HG03354 (cell line): ENCODE measurements around the gene WRAP53.

Experiments
- ATAC-seq: cut with Tn5 transposase; IDR thresholded peaks from one replicate; pipeline ENCODE4 v1.9.1; 2021; ENCODE audit warnings: mild to moderate bottlenecking; ENCODE audit not compliant: unreplicated experiment, poor library complexity, severe bottlenecking

The WRAP53 gene

DNA sequence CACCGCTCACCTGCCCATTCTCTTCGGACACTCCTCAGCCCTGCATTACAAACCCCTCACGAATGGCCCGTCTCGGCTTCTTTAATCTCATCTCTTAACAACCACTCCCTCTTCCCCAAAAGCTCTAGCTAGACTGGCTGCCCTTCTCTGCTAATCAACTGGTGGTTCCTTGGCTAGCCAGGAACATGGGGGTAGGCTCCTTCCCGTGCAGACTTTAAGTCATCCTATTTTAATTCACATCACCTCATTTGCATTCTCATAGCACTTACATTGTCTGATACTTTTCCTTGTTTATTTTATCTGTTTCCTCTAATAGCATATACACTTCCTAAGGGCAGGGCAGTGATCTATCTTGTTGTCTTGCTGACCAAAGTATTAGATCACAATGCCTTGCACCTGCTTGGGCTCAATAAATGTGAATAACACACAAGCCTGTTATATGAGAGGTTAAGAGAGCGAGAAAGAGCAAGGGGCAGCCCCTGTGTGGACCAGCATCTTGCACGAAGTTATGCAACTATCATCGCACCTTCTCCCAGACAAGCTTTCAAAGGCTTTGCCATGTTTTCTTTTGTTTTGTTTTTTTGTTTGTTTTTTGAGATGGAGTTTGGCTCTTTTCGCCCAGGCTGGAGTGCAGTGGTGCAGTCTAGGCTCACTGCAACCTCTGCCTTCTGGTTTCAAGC, 10.7 kb upstream of the WRAP53 start:
- no peak for ATAC-seq

DNA sequence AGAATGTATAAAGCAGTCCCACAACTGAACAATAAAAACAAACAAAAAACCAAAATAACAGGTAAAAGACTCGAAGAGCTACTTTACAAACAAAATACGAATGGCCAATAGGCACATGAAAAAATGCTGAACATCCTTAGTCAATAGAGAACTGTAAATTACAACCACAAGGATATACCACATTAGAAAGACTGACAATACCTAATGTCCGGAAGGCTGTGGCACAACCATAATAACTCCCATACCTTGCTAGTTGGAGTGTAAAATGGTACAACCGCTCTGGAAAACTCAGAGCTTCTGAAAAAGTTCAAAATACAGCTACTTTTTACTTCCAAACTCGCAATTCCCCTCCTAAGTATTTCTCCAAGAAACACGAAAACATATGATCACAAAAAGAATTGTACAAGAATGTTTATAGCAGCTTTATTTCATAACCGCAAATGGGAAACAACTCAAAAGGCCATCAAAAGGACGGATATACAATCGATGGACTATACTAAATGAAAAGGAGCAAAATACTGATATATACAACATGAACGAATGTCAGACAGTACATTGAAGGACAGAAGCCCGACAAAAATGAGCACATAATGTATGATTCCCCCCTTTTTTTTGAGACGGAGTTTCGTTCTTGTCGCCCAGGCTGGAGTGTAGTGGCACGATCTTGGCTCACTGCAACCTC, 3.3 kb upstream of the WRAP53 start:
- ATAC-seq = no peak

DNA sequence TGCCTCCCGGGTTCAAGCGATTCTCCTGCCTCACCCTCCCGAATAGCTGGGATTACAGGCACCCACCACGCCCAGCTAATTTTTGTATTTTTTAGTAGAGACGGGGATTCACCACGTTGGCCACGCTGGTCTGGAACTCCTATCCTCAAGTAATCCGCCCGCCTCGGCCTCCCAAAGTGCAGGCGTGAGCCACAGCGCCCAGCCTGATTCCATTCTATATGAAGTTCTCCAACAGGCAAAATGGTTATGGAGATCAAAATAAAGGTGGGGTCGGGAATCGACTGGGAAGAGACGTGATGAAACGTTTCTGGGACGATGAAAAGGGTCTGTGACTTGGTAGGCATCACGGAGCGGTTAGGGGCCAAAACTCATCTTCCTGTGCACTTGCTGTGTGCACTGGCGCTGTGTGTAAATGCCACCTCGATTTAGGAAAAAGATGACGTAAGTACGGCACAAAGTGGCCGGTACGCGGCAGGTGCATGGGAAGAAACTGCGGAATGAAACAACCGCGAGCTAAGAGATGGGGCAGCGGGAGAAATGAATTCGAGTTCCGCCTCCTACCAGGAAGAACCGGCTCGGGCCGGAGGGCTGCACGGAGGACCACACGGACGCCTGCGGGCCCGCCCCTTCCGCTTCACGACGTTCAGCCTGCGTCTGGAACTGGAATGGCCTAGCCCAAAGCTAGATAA, 2.6 kb upstream of the WRAP53 start:
- ATAC-seq = peak; percentile 64

DNA sequence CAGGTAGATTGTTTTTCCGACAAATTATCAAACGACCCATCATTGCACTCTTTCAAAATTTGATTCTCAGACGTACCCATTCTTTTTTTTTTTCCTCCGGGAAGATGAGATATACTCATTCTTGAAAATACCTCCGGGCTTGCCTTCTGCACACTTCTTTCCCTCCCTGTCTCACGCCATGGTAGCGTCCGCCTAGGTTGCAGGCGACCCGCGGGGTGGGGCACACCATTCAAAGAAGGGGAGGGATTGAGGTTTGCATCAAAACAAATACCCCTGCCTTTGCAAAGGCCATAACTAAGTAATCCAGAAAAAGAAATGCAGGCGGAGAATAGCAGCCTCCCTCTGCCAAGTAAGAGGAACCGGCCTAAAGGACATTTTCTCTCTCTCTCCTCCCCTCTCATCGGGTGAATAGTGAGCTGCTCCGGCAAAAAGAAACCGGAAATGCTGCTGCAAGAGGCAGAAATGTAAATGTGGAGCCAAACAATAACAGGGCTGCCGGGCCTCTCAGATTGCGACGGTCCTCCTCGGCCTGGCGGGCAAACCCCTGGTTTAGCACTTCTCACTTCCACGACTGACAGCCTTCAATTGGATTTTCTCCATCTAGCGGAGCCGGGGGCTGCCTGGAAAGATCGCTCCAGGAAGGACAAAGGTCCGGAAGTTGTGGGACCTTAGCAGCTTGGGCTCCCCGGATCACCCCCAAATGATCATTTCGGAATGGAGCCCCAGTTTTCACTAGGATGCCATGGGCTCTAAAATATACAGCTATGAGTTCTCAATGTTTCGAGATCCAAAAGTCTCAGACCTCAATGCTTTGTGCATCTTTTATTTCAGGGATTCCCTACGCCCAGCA, 1.8 kb upstream of the WRAP53 start:
- ATAC-seq = peak; percentile 51

DNA sequence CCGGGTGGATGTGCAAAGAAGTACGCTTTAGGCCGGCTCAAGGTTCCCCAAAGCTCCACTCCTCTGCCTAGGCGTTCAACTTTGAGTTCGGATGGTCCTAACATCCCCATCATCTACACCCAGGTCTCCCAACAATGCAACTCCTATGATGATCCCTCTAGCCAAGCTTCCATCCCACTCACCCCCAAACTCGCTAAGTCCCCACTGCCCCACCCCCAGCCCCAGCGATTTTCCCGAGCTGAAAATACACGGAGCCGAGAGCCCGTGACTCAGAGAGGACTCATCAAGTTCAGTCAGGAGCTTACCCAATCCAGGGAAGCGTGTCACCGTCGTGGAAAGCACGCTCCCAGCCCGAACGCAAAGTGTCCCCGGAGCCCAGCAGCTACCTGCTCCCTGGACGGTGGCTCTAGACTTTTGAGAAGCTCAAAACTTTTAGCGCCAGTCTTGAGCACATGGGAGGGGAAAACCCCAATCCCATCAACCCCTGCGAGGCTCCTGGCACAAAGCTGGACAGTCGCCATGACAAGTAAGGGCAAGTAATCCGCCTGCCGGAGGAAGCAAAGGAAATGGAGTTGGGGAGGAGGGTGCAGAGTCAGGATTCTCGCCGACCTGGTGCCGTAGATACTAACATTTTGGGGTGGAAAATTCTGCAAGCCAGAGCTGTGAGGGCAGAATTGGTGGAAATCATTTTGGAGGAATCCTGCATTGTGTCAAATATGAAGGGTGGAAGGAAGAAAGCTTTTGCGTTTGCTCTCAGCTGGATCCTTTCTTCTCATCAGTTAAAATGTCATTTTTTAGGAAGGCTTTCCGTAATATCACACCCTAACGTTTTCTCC, 987 bp upstream of the WRAP53 start, which contains the start of gene TP53:
Gene TP53, minus strand, starts transcription at position 419 of the 836 bp plus-strand sequence. CDS start 10,896 bp downstream, outside the sequence.
- ATAC-seq = no peak

DNA sequence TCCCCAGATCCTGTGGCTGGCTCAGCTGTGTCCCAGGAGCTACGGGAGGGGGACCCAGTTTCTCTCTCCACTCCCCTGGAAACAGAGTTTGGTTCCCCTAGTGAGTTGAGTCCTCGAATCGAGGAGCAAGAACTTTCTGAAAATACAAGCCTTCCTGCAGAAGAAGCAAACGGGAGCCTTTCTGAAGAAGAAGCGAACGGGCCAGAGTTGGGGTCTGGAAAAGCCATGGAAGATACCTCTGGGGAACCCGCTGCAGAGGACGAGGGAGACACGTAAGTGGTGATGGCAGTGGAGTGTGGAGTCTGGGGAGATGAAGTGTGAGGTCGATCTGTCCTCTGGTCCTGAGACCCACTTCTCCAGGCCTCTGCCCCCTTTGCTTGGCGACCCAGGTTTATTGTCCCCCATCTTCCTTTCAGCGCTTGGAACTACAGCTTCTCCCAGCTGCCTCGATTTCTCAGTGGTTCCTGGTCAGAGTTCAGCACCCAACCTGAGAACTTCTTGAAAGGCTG, 585 bp downstream of the WRAP53 start:
- no peak for ATAC-seq

DNA sequence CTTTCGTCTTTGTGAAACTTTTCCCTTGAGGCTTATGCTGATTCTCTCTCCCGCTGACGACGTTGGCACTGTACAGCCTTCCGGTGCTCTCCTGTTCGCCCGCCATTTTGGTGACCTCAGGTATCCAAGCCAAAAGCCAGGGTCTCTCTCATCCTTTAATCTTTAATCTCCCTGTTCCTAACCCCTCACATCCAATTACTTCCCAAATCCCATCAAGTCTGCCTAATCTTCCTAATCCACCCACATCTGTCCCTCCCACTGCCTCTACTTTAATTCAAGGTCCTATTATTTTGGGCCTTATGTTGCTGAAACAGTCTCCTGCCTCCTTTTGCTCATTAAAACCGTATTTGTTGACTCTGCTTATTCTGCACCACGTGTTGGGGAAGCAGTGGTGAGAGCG, 7.3 kb downstream of the WRAP53 start:
- no peak for ATAC-seq

DNA sequence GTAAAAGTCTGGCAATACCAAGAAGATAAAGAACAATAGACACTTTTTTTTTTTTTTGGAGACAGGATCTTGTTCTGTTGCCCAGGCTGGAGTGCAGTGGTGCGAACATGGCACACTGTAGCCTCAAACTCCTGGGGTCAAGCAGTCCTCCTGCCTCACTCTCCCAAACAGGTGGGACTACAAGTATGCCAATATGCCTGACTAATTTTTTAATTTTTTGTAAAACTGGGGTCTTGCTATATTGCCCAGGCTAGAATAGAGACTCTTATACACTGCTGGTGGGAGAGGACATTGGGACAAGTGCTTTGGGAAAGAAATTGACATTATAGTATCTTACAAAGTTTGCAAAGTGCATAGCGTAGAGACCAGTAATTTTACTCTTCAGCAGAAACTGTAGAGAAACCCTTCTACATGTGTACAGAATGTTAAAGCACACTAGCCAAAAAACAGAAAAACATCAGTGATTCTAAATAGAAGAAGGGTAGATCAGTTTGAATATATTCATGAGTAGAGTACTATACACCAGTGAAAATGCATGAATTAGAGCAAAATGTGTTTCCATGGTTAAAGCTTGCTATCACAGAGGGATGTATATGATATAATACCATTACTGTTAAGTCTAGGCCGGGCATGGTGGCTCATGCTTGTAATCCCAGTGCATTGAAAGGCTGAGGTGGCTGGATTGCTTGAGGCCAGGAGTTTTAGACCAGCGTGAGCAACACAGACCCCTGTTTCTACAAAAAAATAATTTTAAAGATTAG, 9.7 kb downstream of the WRAP53 start:
- no peak for ATAC-seq

DNA sequence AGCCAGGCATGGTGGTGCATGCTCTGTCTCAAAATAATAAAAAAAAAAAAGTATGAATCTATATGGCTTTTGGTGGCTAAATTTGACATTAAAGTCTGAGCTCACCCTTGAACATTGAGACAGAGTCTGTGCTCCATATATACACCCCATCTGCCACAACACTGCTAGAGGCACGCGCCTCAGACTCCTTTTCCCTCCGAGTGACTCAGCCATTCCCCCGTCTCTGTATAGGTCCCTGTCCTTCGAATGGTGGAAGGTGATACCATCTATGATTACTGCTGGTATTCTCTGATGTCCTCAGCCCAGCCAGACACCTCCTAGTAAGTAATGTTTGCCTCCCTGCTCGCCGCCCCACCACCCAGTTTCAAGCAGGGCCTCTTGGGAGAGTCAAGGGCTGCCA, 12.2 kb downstream of the WRAP53 start:
- no peak for ATAC-seq

DNA sequence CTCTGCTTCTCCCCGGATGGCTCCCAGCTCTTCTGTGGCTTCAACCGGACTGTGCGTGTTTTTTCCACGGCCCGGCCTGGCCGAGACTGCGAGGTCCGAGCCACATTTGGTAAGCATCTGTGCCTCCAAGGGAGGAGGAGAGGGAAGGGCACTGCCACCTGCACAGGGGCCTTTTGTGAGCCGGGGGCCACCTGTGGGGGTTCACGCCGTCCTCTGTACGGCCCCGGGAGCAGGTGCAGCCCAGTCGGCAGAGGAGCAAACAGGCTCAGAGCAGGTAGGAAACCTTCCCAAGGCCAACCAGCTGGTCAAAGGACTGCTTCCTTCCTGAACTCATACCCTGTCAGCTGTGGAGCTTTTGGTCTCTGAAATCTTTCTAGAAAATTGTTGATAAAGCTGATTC, 13.4 kb downstream of the WRAP53 start:
- ATAC-seq = no peak

DNA sequence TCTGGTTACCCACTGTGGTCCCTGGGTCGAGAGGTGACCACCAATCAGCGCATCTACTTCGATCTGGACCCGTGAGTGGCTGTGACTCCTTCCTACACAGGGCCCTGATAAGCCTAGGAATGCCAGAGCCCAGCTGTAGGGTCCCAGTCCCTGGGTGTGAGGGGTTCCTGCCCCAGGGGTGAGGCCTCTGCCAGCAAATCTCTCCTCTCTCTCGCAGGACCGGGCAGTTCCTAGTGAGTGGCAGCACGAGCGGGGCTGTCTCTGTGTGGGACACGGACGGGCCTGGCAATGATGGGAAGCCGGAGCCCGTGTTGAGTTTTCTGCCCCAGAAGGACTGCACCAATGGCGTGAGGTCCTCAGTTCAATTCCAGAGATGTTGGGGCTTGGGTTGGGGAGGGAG, 14.5 kb downstream of the WRAP53 start:
- ATAC-seq = no peak

DNA sequence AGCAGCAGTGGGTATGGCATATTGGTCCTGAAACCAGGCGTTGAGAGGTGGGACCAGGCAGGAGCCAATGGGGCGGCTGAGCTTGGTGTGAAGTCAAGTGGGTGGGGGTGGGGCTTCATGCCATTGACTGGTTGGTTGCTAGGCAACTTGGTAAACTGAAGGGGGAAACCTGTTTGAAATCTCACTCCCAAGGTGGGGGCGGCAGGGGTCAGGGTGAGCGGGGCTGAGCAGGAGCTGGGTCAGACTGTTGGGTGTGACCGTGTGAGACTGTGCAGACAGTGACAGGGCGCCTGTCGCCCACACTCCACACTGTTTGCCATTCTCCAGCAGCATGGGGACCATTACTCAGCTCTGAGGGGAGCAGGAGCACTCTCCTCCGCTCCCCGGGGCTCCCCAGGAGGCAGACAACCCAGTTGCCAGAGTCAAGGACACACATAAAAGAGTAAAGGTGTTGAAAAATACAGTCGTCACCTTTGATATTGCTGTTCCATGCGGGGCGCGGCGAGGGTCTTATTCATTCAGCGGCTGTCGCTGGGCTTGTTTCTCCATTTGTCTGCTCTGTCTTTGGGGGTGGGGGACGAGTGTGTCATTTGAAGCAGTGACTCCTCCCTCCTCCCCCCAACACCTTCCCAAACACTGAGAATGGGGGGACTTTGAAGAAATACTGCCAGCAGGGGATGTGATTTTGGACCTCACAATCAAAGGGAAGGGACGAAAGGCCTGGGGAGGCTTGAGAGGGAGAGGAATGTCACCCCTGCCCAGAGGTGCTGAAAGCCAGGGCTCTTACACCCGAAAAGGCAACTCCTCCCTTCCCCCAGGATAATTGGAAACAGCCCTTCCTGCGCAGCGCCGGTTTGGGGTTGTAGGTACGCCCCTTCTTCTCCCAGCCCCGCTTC, 15.6 kb downstream of the WRAP53 start:
- no peak for ATAC-seq

DNA sequence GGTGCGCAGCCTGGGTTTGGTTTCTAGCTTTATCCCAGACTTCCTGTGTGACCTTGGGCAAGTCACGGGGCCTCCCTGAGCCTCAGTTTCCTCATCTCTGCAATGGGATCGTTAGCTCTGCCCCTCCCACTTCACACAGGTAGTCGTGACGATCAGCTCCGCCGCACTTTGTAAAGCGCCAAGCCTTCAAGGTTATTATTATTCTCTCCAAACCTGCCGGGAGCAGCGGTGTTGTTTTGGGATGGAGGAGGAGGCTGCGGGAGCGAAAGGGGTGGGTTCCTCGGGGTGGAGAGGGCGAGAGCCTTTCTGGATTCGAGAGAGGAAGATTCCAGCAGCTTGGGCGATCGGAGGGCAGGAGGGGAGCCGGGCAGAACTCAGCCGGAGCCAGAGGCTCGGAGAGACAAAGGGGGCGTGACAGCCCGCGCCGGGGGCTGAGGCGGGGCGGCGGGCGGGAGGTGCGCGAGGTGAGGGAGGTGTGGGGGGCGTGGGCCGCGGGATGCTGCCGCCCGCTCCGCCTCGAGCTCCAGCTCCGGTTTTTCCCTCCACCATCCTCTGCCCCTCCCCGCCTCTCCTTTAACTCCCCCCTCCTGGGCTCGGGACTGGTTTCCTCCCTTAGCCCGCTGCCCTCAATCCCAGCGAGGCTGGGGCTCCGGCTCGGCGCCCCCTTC, 16.5 kb downstream of the WRAP53 start, which contains the start of gene EFNB3:
Gene EFNB3, plus strand, starts transcription at position 602 of the 668 bp plus-strand sequence. CDS start 397 bp downstream, outside the sequence.
- no peak for ATAC-seq

DNA sequence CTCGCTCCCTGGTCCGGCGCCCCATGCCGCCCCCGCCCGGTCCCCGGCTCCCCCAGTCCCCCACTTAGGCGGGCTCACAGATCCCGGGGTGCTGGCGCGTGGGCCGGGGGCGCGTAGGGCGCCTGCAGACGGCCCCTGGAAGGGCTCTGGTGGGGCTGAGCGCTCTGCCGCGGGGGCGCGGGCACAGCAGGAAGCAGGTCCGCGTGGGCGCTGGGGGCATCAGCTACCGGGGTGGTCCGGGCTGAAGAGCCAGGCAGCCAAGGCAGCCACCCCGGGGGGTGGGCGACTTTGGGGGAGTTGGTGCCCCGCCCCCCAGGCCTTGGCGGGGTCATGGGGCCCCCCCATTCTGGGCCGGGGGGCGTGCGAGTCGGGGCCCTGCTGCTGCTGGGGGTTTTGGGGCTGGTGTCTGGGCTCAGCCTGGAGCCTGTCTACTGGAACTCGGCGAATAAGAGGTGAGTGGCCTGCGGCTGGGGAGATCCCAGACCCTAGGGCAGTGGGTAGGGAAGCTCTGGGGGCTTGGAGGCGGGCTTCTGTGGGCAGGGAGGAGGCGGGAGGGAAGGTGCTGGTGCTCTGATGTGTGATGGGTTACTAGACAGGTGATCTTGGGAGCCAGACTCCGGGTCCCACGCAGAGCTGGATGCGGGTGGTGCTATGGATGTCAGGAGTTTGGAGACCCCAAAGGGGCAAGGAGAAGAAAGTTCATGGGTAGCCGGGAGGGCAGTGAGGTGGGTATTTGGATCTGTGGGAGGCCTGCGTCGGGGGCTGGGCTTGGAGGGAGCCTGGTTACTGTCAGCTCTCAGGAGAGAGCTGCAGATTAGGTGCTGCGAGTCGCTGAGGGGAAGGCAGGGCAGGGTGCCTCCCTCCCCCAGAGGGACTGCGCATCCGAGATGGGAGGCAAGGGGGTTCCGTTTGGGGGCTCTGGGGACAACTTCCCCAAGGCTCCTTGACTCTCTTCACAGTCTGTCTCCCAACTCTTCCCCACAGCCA, 17.3 kb downstream of the WRAP53 start:
- no peak for ATAC-seq

DNA sequence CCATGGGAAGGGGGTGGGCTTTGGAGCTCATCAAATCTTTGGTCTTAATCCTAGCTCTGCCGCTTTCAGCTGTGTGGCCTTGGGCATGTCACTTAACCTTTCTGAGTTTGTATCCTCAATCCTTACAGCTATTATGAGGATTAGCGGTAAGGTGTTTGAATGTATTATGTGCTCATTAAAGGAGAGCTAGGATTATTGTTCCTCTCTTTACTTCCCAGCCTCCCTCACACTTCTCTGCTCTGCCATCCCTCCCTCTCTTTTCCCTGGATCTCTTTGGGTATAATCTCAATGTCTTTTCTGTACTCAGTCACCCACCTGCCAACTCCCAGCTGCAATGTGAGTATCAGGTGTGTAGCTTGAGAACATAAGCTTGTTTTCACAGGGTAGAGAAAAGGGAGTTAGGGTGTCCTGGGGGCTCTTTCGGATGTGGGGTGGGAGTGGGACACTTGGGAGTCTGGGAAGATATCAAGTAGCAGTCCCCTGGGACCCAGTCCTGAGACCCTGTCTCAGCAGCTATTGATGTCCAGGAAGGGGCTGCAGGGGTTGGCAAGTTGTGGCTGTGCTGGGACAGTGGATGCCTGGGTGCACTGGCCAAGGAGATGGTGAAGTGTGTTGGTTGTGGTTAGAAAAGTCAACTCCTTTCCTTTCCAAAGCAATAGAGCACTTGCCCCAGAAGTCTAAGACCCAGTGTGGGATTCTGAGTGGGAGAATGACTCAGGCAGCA, 18.5 kb downstream of the WRAP53 start:
- ATAC-seq = no peak
